B cell (primary cell): ENCODE data around the gene PLEKHG4B.

ENCODE experiments used
- EZH2 ChIP-seq: IDR thresholded peaks from 2 replicates; pipeline ENCODE4 v1.6.1; 2012; ENCODE audit warnings: borderline replicate concordance, low read depth, mild to moderate bottlenecking, moderate library complexity, low read length; ENCODE audit not compliant: insufficient read depth, poor library complexity, severe bottlenecking
- TF ChIP-seq, protein P1 (sequence below): fragments of 200-600 bp; IDR thresholded peaks from one replicate; pipeline ENCODE4 v1.8.0; 2022; ENCODE audit warnings: antibody characterized with exemption, mild to moderate bottlenecking

DNA sequence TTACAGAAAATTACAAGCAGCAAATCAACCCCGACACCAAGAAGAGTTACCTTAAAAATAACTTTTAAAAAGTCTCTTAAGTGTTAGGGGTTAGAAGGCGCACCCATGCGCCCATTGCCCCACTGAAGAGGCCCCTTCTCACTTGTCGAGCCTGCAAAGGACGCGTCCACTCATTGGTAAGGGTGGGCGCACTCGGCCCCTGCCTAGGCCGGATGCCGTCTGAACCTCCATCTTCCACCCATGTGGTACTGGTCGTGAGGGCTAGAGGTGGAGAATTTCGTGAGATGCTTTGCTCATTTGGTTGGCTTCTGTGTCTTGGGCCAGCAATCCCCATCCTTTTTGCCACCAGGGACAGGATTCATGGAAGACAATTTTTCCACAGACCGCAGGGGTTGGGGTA, 71.9 kb downstream of the PLEKHG4B start:
- TF ChIP-seq EZH2 = no peak
- TF ChIP-seq, protein P1, sequence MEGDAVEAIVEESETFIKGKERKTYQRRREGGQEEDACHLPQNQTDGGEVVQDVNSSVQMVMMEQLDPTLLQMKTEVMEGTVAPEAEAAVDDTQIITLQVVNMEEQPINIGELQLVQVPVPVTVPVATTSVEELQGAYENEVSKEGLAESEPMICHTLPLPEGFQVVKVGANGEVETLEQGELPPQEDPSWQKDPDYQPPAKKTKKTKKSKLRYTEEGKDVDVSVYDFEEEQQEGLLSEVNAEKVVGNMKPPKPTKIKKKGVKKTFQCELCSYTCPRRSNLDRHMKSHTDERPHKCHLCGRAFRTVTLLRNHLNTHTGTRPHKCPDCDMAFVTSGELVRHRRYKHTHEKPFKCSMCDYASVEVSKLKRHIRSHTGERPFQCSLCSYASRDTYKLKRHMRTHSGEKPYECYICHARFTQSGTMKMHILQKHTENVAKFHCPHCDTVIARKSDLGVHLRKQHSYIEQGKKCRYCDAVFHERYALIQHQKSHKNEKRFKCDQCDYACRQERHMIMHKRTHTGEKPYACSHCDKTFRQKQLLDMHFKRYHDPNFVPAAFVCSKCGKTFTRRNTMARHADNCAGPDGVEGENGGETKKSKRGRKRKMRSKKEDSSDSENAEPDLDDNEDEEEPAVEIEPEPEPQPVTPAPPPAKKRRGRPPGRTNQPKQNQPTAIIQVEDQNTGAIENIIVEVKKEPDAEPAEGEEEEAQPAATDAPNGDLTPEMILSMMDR = no peak
